ENCODE measurements around the gene STUB1.

Gene STUB1

GRCh38 chr16:667780-668518 lies 12.3 kb upstream of the STUB1 start, which contains the start of gene RHOT2:
RHOT2 (plus strand) TSS chr16:668132; CDS start chr16:668200, 68 bp downstream.
- DNase-seq: peak; percentile 83

- no peak for DNase-seq
Measured at GRCh38 chr16:668519-669171, 11.6 kb upstream of the STUB1 start.

GRCh38 chr16:669666-670065 lies 10.5 kb upstream of the STUB1 start:
- DNase-seq: no peak

- no peak for DNase-seq
Measured at GRCh38 chr16:670485-671352, 9.5 kb upstream of the STUB1 start.

- DNase-seq: peak; percentile 83
Measured at GRCh38 chr16:671353-672131, 8.7 kb upstream of the STUB1 start.

GRCh38 chr16:672371-672770 lies 7.8 kb upstream of the STUB1 start:
- DNase-seq: no peak

- DNase-seq: no peak
Measured at GRCh38 chr16:672851-673250, 7.4 kb upstream of the STUB1 start.

- no peak for DNase-seq
Measured at GRCh38 chr16:673399-673991, 6.7 kb upstream of the STUB1 start.

GRCh38 chr16:674214-674881 lies 5.9 kb upstream of the STUB1 start:
- no peak for DNase-seq

- DNase-seq: no peak
Measured at GRCh38 chr16:674968-675883, 5.0 kb upstream of the STUB1 start, which contains the start of gene RHBDL1. RHBDL1 (plus strand) TSS chr16:675671; CDS start chr16:675791, 120 bp downstream.

- no peak for DNase-seq
Measured at GRCh38 chr16:675884-676564, 4.2 kb upstream of the STUB1 start.

- DNase-seq: no peak
Measured at GRCh38 chr16:676565-676902, 3.7 kb upstream of the STUB1 start.

GRCh38 chr16:676913-677312 lies 3.3 kb upstream of the STUB1 start:
- DNase-seq: peak; percentile 76

GRCh38 chr16:677316-678190 lies 2.7 kb upstream of the STUB1 start:
- no peak for DNase-seq

- no peak for DNase-seq
Measured at GRCh38 chr16:678209-678857, 1.9 kb upstream of the STUB1 start.

- DNase-seq: peak; percentile 82
Measured at GRCh38 chr16:678858-679813, 1.1 kb upstream of the STUB1 start.

GRCh38 chr16:680625-680945 lies 375 bp downstream of the STUB1 start:
- DNase-seq: no peak

Data from NCI-H2171 treated with DMSO at 0.1 percent for 48 hours (cell line).